Prostate gland (tissue), 2 donors: ENCODE measurements around the gene PLEKHH2.

Experiments used
- CTCF ChIP-seq, 4 experiments: fragments of 200-600 bp in 2 of 4; fragments of 450-650 bp in 2 of 4; sonication (generic) in 2 of 4; IDR thresholded peaks; 1 replicate in 3 of 4; 2 replicates in 1 of 4; pipeline ENCODE4 v1.5.1; 2016 to 2019; ENCODE audit warnings: antibody characterized with exemption in 4 of 4, mild to moderate bottlenecking in 2 of 4, moderate library complexity in 2 of 4
- POLR2AphosphoS5 ChIP-seq: sonication (generic); formaldehyde crosslinking; IDR thresholded peaks from one replicate; pipeline ENCODE4 v1.6.1; 2017; ENCODE audit warnings: antibody characterized with exemption

- TF ChIP-seq CTCF (IDR thresholded peaks at IDR 0.05), result no peak
- no peak for TF ChIP-seq POLR2AphosphoS5
Observed at GRCh38 chr2:43792653-43793052, 155.6 kb downstream of the PLEKHH2 start.
